GM21381 (cell line): ENCODE data around the gene FNDC3B.
A peak's percentile ranks its signal among the peaks of the same experiment; 100 is the strongest.

Experiments
- ATAC-seq: cut with Tn5 transposase; IDR thresholded peaks from one replicate; pipeline ENCODE4 v1.9.1; 2021; ENCODE audit warnings: mild to moderate bottlenecking, moderate library complexity; ENCODE audit not compliant: unreplicated experiment

Gene FNDC3B

GRCh38 chr3:172147113-172147818 lies 107.9 kb downstream of the FNDC3B start:
- no peak for ATAC-seq

- no peak for ATAC-seq
Measured at GRCh38 chr3:172148241-172148640, 108.9 kb downstream of the FNDC3B start.

- ATAC-seq, result no peak
Measured at GRCh38 chr3:172148702-172149565, 109.6 kb downstream of the FNDC3B start.

GRCh38 chr3:172150268-172150667 lies 110.9 kb downstream of the FNDC3B start:
- ATAC-seq, result no peak

GRCh38 chr3:172150913-172151650 lies 111.7 kb downstream of the FNDC3B start:
- no peak for ATAC-seq

GRCh38 chr3:172151651-172152649 lies 112.6 kb downstream of the FNDC3B start:
- ATAC-seq, result no peak

GRCh38 chr3:172152874-172153273 lies 113.5 kb downstream of the FNDC3B start:
- no peak for ATAC-seq

GRCh38 chr3:172153335-172153861 lies 114.0 kb downstream of the FNDC3B start:
- ATAC-seq, result peak; percentile 44

GRCh38 chr3:172154768-172155664 lies 115.6 kb downstream of the FNDC3B start:
- ATAC-seq, result peak; percentile 93

- ATAC-seq, result no peak
Measured at GRCh38 chr3:172155897-172156585, 116.7 kb downstream of the FNDC3B start.

GRCh38 chr3:172156586-172156955 lies 117.2 kb downstream of the FNDC3B start:
- ATAC-seq, result no peak

GRCh38 chr3:172157564-172158258 lies 118.3 kb downstream of the FNDC3B start:
- ATAC-seq, result no peak

GRCh38 chr3:172158741-172159140 lies 119.4 kb downstream of the FNDC3B start:
- ATAC-seq, result no peak

- ATAC-seq, result no peak
Measured at GRCh38 chr3:172159376-172159775, 120.0 kb downstream of the FNDC3B start.

- no peak for ATAC-seq
Measured at GRCh38 chr3:172159962-172160538, 120.7 kb downstream of the FNDC3B start.

- no peak for ATAC-seq
Measured at GRCh38 chr3:172161133-172161789, 121.9 kb downstream of the FNDC3B start.

GRCh38 chr3:172161959-172162358 lies 122.6 kb downstream of the FNDC3B start:
- no peak for ATAC-seq
